ENCODE results near the gene FAM118B. TPM values are rescaled to one million over a fixed set of nuclear protein-coding genes. Genes with fewer than 3 reads are reported as not detected.

The FAM118B gene
- total RNA-seq, 2 experiments from 2014 or later: 1.0 to 1.8 TPM

DNA sequence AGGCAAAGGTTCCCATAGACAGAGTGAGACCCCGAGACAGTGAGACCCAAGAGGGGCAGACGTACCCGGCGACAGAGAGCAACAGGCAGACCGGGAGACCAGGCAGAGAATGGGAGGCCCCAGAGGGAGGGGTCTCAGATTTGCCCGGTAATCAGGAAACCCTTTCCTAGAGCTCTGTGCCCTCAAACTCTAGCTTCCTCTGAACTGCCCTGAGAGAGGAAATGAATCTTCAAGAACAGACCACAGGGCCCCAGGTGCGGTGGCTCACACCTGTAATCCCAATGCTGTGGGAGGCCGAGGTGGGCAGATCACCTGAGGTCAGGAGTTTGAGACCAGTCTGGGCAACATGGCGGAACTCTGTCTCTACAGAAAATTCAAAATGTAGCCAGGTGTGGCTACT is 47.8 kb upstream of the FAM118B start:
- intact Hi-C loops (cut with DNase I, micrococcal nuclease): no loop called here
- TF ChIP-seq CTCF (IDR thresholded peaks at IDR 0.05): no peak
- H3K27me3 Mint-ChIP-seq: no peaks in the 10 kb centered on the region
- no peaks in the 10 kb centered on the region for H3K9me3 Mint-ChIP-seq
- ATAC-seq (ENCODE audit: poor library complexity) (no peak), DNase-seq (no peak)
- no peak overlapping the region for H3K27ac ChIP-seq (ENCODE audit: low read depth in 1 of 2, low read length in 2 of 2)
- CTCF ChIA-PET: interaction anchor here (0.9 kb wide), 1 partner anchor 20 kb away, joined by 3 read pairs; no protein-coding TSS in a partner anchor
- no peaks in the 10 kb centered on the region for H3K36me3 ChIP-seq (ENCODE audit: insufficient read depth, low read length)
- H3K27me3 ChIP-seq (ENCODE audit: control insufficient read depth in 1 of 2, insufficient read depth in 2 of 2, low read length in 2 of 2): no peaks in the 10 kb centered on the region
- POLR2A ChIA-PET: no interaction called here
- no peaks in the 10 kb centered on the region for H3K9me3 ChIP-seq (ENCODE audit: control insufficient read depth in 1 of 2, insufficient read depth in 1 of 2, low read length in 2 of 2)
- no peaks in the 10 kb centered on the region for H3K4me1 ChIP-seq (ENCODE audit: insufficient read depth, low read length)
- H3K4me3 Mint-ChIP-seq: no peak overlapping the region
- no peaks in the 10 kb centered on the region for H3K4me1 Mint-ChIP-seq (ENCODE audit: low read depth)
- H3K4me3 ChIP-seq (ENCODE audit: low read length): no peak overlapping the region
- H3K27ac Mint-ChIP-seq: no peak overlapping the region
- H3K36me3 Mint-ChIP-seq (ENCODE audit: low read depth): no peaks in the 10 kb centered on the region

GRCh38 chr11:126164781-126165180 is 46.8 kb upstream of the FAM118B start:
- Mint-ChIP-seq H3K36me3 (ENCODE audit: low read depth) (no peaks in the 10 kb centered on the region), H3K4me3 (no peak overlapping the region), H3K4me1 (ENCODE audit: low read depth) (no peaks in the 10 kb centered on the region), H3K9me3 (no peaks in the 10 kb centered on the region), H3K27me3 (no peaks in the 10 kb centered on the region), H3K27ac (no peak overlapping the region)
- Histone ChIP-seq H3K4me3 (ENCODE audit: low read length) (no peak overlapping the region), H3K36me3 (ENCODE audit: insufficient read depth, low read length) (no peaks in the 10 kb centered on the region), H3K27ac (ENCODE audit: low read depth in 1 of 2, low read length in 2 of 2) (no peak overlapping the region), H3K9me3 (ENCODE audit: control insufficient read depth in 1 of 2, insufficient read depth in 1 of 2, low read length in 2 of 2) (no peaks in the 10 kb centered on the region), H3K27me3 (ENCODE audit: control insufficient read depth in 1 of 2, insufficient read depth in 2 of 2, low read length in 2 of 2) (no peaks in the 10 kb centered on the region), H3K4me1 (ENCODE audit: insufficient read depth, low read length) (no peaks in the 10 kb centered on the region)
- ATAC-seq (ENCODE audit: poor library complexity): no peak
- ChIA-PET CTCF (interaction anchor here (0.7 kb wide), 1 partner anchor 153 kb away, joined by 3 read pairs; no protein-coding TSS in a partner anchor), POLR2A (no interaction called here)
- intact Hi-C loops (cut with DNase I, micrococcal nuclease): no loop called here
- no peak for DNase-seq
- no peak for TF ChIP-seq CTCF (IDR thresholded peaks at IDR 0.05)

- intact Hi-C loops (cut with DNase I, micrococcal nuclease): no loop called here
- H3K4me3 Mint-ChIP-seq: no peak overlapping the region
- no peaks in the 10 kb centered on the region for H3K27me3 Mint-ChIP-seq
- no peaks in the 10 kb centered on the region for H3K9me3 Mint-ChIP-seq
- no peak overlapping the region for H3K27ac ChIP-seq (ENCODE audit: low read depth in 1 of 2, low read length in 2 of 2)
- H3K36me3 ChIP-seq (ENCODE audit: insufficient read depth, low read length): no peaks in the 10 kb centered on the region
- CTCF ChIA-PET: interaction anchor here (0.7 kb wide), 1 partner anchor 154 kb away, joined by 3 read pairs; no protein-coding TSS in a partner anchor
- H3K4me3 ChIP-seq (ENCODE audit: low read length): no peak overlapping the region
- no peaks in the 10 kb centered on the region for H3K27me3 ChIP-seq (ENCODE audit: control insufficient read depth in 1 of 2, insufficient read depth in 2 of 2, low read length in 2 of 2)
- TF ChIP-seq CTCF (IDR thresholded peaks at IDR 0.05): no peak
- DNase-seq: no peak
- no peaks in the 10 kb centered on the region for H3K36me3 Mint-ChIP-seq (ENCODE audit: low read depth)
- POLR2A ChIA-PET: no interaction called here
- no peaks in the 10 kb centered on the region for H3K4me1 Mint-ChIP-seq (ENCODE audit: low read depth)
- no peaks in the 10 kb centered on the region for H3K9me3 ChIP-seq (ENCODE audit: control insufficient read depth in 1 of 2, insufficient read depth in 1 of 2, low read length in 2 of 2)
- no peak overlapping the region for H3K27ac Mint-ChIP-seq
- H3K4me1 ChIP-seq (ENCODE audit: insufficient read depth, low read length): no peaks in the 10 kb centered on the region
- no peak for ATAC-seq (ENCODE audit: poor library complexity)
Observed at GRCh38 chr11:126165311-126165720, 46.3 kb upstream of the FAM118B start.

Data from CD4-positive, alpha-beta T cell (primary cell).